NCI-H82 treated with DMSO at 0.1 percent for 48 hours (cell line): Measurements from ENCODE around the gene ITGA5.
A peak's percentile ranks its signal among the peaks of the same experiment; 100 is the strongest.

Source experiments
- DNase-seq: peaks from one replicate; lab custom pipeline; 2025; ENCODE audit not compliant: unreplicated experiment; lab: John Stamatoyannopoulos, UW

The ITGA5 gene

GRCh38 chr12:54419088-54419887, at the start of gene ITGA5:
TSS of gene ITGA5 (minus strand) at chr12:54419266. CDS start at chr12:54419198, 68 bp downstream.
- DNase-seq = no peak

- DNase-seq = no peak
Observed at GRCh38 chr12:54465857-54466523, 46.9 kb upstream of the ITGA5 start.

GRCh38 chr12:54463484-54463883, 44.4 kb upstream of the ITGA5 start:
- DNase-seq = no peak

GRCh38 chr12:54463034-54463433, 44.0 kb upstream of the ITGA5 start:
- no peak for DNase-seq

GRCh38 chr12:54460317-54460923, 41.4 kb upstream of the ITGA5 start:
- DNase-seq = no peak

GRCh38 chr12:54459355-54459754, 40.3 kb upstream of the ITGA5 start:
- no peak for DNase-seq

GRCh38 chr12:54455760-54456469, 36.8 kb upstream of the ITGA5 start:
- DNase-seq = no peak

- no peak for DNase-seq
Observed at GRCh38 chr12:54452628-54453027, 33.6 kb upstream of the ITGA5 start.

GRCh38 chr12:54448344-54448743, 29.3 kb upstream of the ITGA5 start:
- no peak for DNase-seq

- no peak for DNase-seq
Observed at GRCh38 chr12:54447917-54448316, 28.9 kb upstream of the ITGA5 start.

- DNase-seq = no peak
Observed at GRCh38 chr12:54444206-54444605, 25.1 kb upstream of the ITGA5 start.

- DNase-seq = no peak
Observed at GRCh38 chr12:54443446-54443845, 24.4 kb upstream of the ITGA5 start.

GRCh38 chr12:54442961-54443360, 23.9 kb upstream of the ITGA5 start:
- no peak for DNase-seq

- no peak for DNase-seq
Observed at GRCh38 chr12:54442099-54442498, 23.0 kb upstream of the ITGA5 start.

- DNase-seq = peak; percentile 53
Observed at GRCh38 chr12:54439521-54440255, 20.6 kb upstream of the ITGA5 start.

GRCh38 chr12:54439096-54439495, 20.0 kb upstream of the ITGA5 start:
- no peak for DNase-seq

- DNase-seq = no peak
Observed at GRCh38 chr12:54438517-54438916, 19.5 kb upstream of the ITGA5 start.

- no peak for DNase-seq
Observed at GRCh38 chr12:54437697-54438096, 18.6 kb upstream of the ITGA5 start.

GRCh38 chr12:54437243-54437642, 18.2 kb upstream of the ITGA5 start:
- DNase-seq = no peak

GRCh38 chr12:54432815-54433164, 13.7 kb upstream of the ITGA5 start:
- no peak for DNase-seq
